CD4-positive, alpha-beta T cell treated with Interleukin-1 beta for 1 hour (primary cell): ENCODE measurements around the gene ROBO4.

Experiments
- DNase-seq, 2 donors: peaks; one replicate each; pipeline ENCODE4 v3.0.0-alpha.2; 2020 to 2022

ROBO4 gene

GRCh38 chr11:124897674-124898262 is at the start of gene ROBO4:
TSS of gene ROBO4 (minus strand) at chr11:124897865. CDS start at chr11:124897795, 70 bp downstream.
- DNase-seq = no peak

GRCh38 chr11:124946735-124947141 is 49.1 kb upstream of the ROBO4 start:
- no peak for DNase-seq

- no peak for DNase-seq
Measured at GRCh38 chr11:124945826-124946225, 48.2 kb upstream of the ROBO4 start.

- no peak for DNase-seq
Measured at GRCh38 chr11:124944565-124944964, 46.9 kb upstream of the ROBO4 start.

GRCh38 chr11:124943741-124944140 is 46.1 kb upstream of the ROBO4 start:
- DNase-seq = no peak

- DNase-seq = no peak
Measured at GRCh38 chr11:124943254-124943616, 45.6 kb upstream of the ROBO4 start.

- no peak for DNase-seq
Measured at GRCh38 chr11:124942466-124943253, 45.0 kb upstream of the ROBO4 start.

- no peak for DNase-seq
Measured at GRCh38 chr11:124941703-124942102, 44.0 kb upstream of the ROBO4 start.

GRCh38 chr11:124938970-124939369 is 41.3 kb upstream of the ROBO4 start:
- no peak for DNase-seq

- no peak for DNase-seq
Measured at GRCh38 chr11:124938206-124938765, 40.6 kb upstream of the ROBO4 start.

- no peak for DNase-seq
Measured at GRCh38 chr11:124937336-124937935, 39.8 kb upstream of the ROBO4 start.

- no peak for DNase-seq
Measured at GRCh38 chr11:124935548-124936514, 38.2 kb upstream of the ROBO4 start, which contains the start of gene HEPACAM. TSS of gene HEPACAM (minus strand) at chr11:124936047. CDS start at chr11:124936006, 41 bp downstream.

GRCh38 chr11:124934862-124935547 is 37.3 kb upstream of the ROBO4 start:
- DNase-seq = no peak

GRCh38 chr11:124930799-124931198 is 33.1 kb upstream of the ROBO4 start:
- no peak for DNase-seq

GRCh38 chr11:124928942-124929665 is 31.4 kb upstream of the ROBO4 start:
- DNase-seq = no peak

- peak in 1 of 2 donors; percentile 11 for DNase-seq
Measured at GRCh38 chr11:124923296-124923695, 25.6 kb upstream of the ROBO4 start.

GRCh38 chr11:124922831-124923230 is 25.2 kb upstream of the ROBO4 start:
- DNase-seq = no peak

GRCh38 chr11:124920870-124921609 is 23.4 kb upstream of the ROBO4 start:
- peak; percentile 84 to 86 for DNase-seq

- DNase-seq = no peak
Measured at GRCh38 chr11:124920356-124920755, 22.7 kb upstream of the ROBO4 start.

- no peak for DNase-seq
Measured at GRCh38 chr11:124919898-124920297, 22.2 kb upstream of the ROBO4 start.
